ENCODE data around the gene NHEJ1.

The NHEJ1 gene

GRCh38 chr2:219081096-219081495 is 79.5 kb downstream of the NHEJ1 start:
- Histone ChIP-seq H2AFZ (ENCODE audit: low read length) (no peak overlapping the region), H3K9ac (ENCODE audit: low read length) (no peak overlapping the region), H3K27ac (ENCODE audit: low read length) (no peak overlapping the region), H3K9me3 (replicated peaks; ENCODE audit: insufficient read depth, low read length) (no peaks in the 10 kb centered on the region), H3K79me2 (ENCODE audit: low read length) (no peaks in the 10 kb centered on the region), H3K9me2 (replicated peaks; ENCODE audit: insufficient read depth, low read length) (no peaks in the 10 kb centered on the region), H3K27me3 (replicated peaks; ENCODE audit: insufficient read depth, low read length) (no peaks in the 10 kb centered on the region), H3K4me1 (ENCODE audit: low read length) (no peaks in the 10 kb centered on the region), H3K4me2 (ENCODE audit: low read depth, low read length) (no peak overlapping the region), H3F3A (ENCODE audit: insufficient read depth, low read length) (no peaks in the 10 kb centered on the region), H3K4me3 (ENCODE audit: low read length) (no peak overlapping the region), H4K20me1 (ENCODE audit: insufficient read depth, low read length) (no peaks in the 10 kb centered on the region), H3K36me3 (replicated peaks; ENCODE audit: insufficient read depth, low read length) (no peaks in the 10 kb centered on the region; the same call in 1 of the 2 replicates)
- no peak for DNase-seq
- TF ChIP-seq EZH2phosphoT487 (IDR thresholded peaks at IDR 0.05; ENCODE audit: low read length) (no peak), EZH2 (optimal IDR thresholded peaks at IDR 0.05; ENCODE audit: low read depth, low read length) (no peak), CTCF (IDR thresholded peaks at IDR 0.05; ENCODE audit: low read length) (no peak)

GRCh38 chr2:219079417-219079816 is 81.2 kb downstream of the NHEJ1 start:
- Histone ChIP-seq H3K9me2 (replicated peaks; ENCODE audit: insufficient read depth, low read length) (no peaks in the 10 kb centered on the region), H3K9me3 (replicated peaks; ENCODE audit: insufficient read depth, low read length) (no peaks in the 10 kb centered on the region), H3K79me2 (ENCODE audit: low read length) (no peaks in the 10 kb centered on the region), H3K9ac (ENCODE audit: low read length) (no peak overlapping the region), H3K27me3 (replicated peaks; ENCODE audit: insufficient read depth, low read length) (no peaks in the 10 kb centered on the region), H3K36me3 (replicated peaks; ENCODE audit: insufficient read depth, low read length) (no peaks in the 10 kb centered on the region; the same call in 1 of the 2 replicates), H3F3A (ENCODE audit: insufficient read depth, low read length) (no peaks in the 10 kb centered on the region), H3K4me2 (ENCODE audit: low read depth, low read length) (no peak overlapping the region), H4K20me1 (ENCODE audit: insufficient read depth, low read length) (no peaks in the 10 kb centered on the region), H2AFZ (ENCODE audit: low read length) (no peak overlapping the region), H3K27ac (ENCODE audit: low read length) (no peak overlapping the region), H3K4me1 (ENCODE audit: low read length) (no peaks in the 10 kb centered on the region), H3K4me3 (ENCODE audit: low read length) (no peak overlapping the region)
- no peak for DNase-seq
- no peak for TF ChIP-seq CTCF (IDR thresholded peaks at IDR 0.05; ENCODE audit: low read length)
- no peak for TF ChIP-seq EZH2 (optimal IDR thresholded peaks at IDR 0.05; ENCODE audit: low read depth, low read length)
- TF ChIP-seq EZH2phosphoT487 (IDR thresholded peaks at IDR 0.05; ENCODE audit: low read length): no peak

GRCh38 chr2:219078951-219079350 is 81.7 kb downstream of the NHEJ1 start:
- H3K27ac ChIP-seq (ENCODE audit: low read length): no peak overlapping the region
- TF ChIP-seq CTCF (IDR thresholded peaks at IDR 0.05; ENCODE audit: low read length): no peak
- TF ChIP-seq EZH2phosphoT487 (IDR thresholded peaks at IDR 0.05; ENCODE audit: low read length): no peak
- TF ChIP-seq EZH2 (optimal IDR thresholded peaks at IDR 0.05; ENCODE audit: low read depth, low read length): no peak
- DNase-seq: no peak
- no peaks in the 10 kb centered on the region for H3K79me2 ChIP-seq (ENCODE audit: low read length)
- no peak overlapping the region for H3K4me3 ChIP-seq (ENCODE audit: low read length)
- no peak overlapping the region for H2AFZ ChIP-seq (ENCODE audit: low read length)
- no peaks in the 10 kb centered on the region; the same call in 1 of the 2 replicates for H3K36me3 ChIP-seq (replicated peaks; ENCODE audit: insufficient read depth, low read length)
- no peak overlapping the region for H3K9ac ChIP-seq (ENCODE audit: low read length)
- H3F3A ChIP-seq (ENCODE audit: insufficient read depth, low read length): no peaks in the 10 kb centered on the region
- no peaks in the 10 kb centered on the region for H4K20me1 ChIP-seq (ENCODE audit: insufficient read depth, low read length)
- no peaks in the 10 kb centered on the region for H3K27me3 ChIP-seq (replicated peaks; ENCODE audit: insufficient read depth, low read length)
- H3K4me2 ChIP-seq (ENCODE audit: low read depth, low read length): no peak overlapping the region
- no peaks in the 10 kb centered on the region for H3K9me2 ChIP-seq (replicated peaks; ENCODE audit: insufficient read depth, low read length)
- H3K9me3 ChIP-seq (replicated peaks; ENCODE audit: insufficient read depth, low read length): no peaks in the 10 kb centered on the region
- no peaks in the 10 kb centered on the region for H3K4me1 ChIP-seq (ENCODE audit: low read length)
